HepG2 (cell line): ENCODE data around the gene MLLT1. TPM values are rescaled to one million over a fixed set of nuclear protein-coding genes. Genes with fewer than 3 reads are reported as not detected.
A peak's percentile ranks its signal among the peaks of the same experiment; 100 is the strongest.

ENCODE experiments used
- ARHGAP35 ChIP-seq: sonication (generic); formaldehyde crosslinking; IDR thresholded peaks from 2 replicates; pipeline ENCODE4 v1.9.0; 2022; ENCODE audit warnings: mild to moderate bottlenecking, inconsistent platforms, moderate library complexity, missing genetic modification reagents, borderline replicate concordance
- BRD4 ChIP-seq: sonication (generic); formaldehyde crosslinking; IDR thresholded peaks from 2 replicates; pipeline ENCODE4 v1.4.0; 2020; ENCODE audit warnings: missing genetic modification reagents
- GMEB1 ChIP-seq: sonication (generic); formaldehyde crosslinking; IDR thresholded peaks from 2 replicates; pipeline ENCODE4 v1.5.1; 2020; ENCODE audit warnings: missing genetic modification reagents, mild to moderate bottlenecking, borderline replicate concordance
- HNF1A ChIP-seq, 2 experiments: sonication (generic) in 1 of 2; formaldehyde crosslinking in 1 of 2; IDR thresholded peaks; 2 replicates each; pipeline versions ENCODE4 v1.4.0 to v1.6.1; 2016 to 2020; ENCODE audit warnings: borderline replicate concordance in 1 of 2, low read depth in 1 of 2, mild to moderate bottlenecking in 1 of 2, missing genetic modification reagents in 1 of 2
- HNRNPLL ChIP-seq: fragments of 200-400 bp; formaldehyde crosslinking; IDR thresholded peaks from 2 replicates; pipeline ENCODE4 v1.6.1; 2017; ENCODE audit warnings: mild to moderate bottlenecking, low read depth, low read length; ENCODE audit not compliant: poor library complexity, severe bottlenecking
- KDM5B ChIP-seq: sonication (generic); formaldehyde crosslinking; IDR thresholded peaks from 2 replicates; pipeline ENCODE4 v1.4.0; 2020; ENCODE audit warnings: missing genetic modification reagents, mild to moderate bottlenecking, borderline replicate concordance
- KLF9 ChIP-seq: IDR thresholded peaks from 2 replicates; pipeline ENCODE4 v1.6.1; 2016; ENCODE audit warnings: low read depth
- MEIS1 ChIP-seq: sonication (generic); formaldehyde crosslinking; IDR thresholded peaks from 2 replicates; pipeline ENCODE4 v1.9.0; 2021; ENCODE audit warnings: mild to moderate bottlenecking, missing genetic modification reagents, moderate library complexity, borderline replicate concordance
- MTF1 ChIP-seq: sonication (generic); formaldehyde crosslinking; IDR thresholded peaks from 2 replicates; pipeline ENCODE4 v1.5.0; 2020; ENCODE audit warnings: missing genetic modification reagents
- NCOA2 ChIP-seq: sonication (generic); formaldehyde crosslinking; IDR thresholded peaks from 2 replicates; pipeline ENCODE4 v1.8.0; 2022; ENCODE audit warnings: inconsistent platforms
- POLR2AphosphoS2 ChIP-seq: IDR thresholded peaks from 2 replicates; pipeline ENCODE4 v1.6.1; 2011; ENCODE audit warnings: low read depth, low read length, improper control_type of control experiment
- RNF2 ChIP-seq: fragments of 450-650 bp; conservative IDR thresholded peaks from 2 replicates; pipeline ENCODE4 v1.6.1; 2016; ENCODE audit warnings: low read depth
- SETDB1 ChIP-seq: sonication (generic); formaldehyde crosslinking; IDR thresholded peaks from 2 replicates; pipeline ENCODE4 v1.5.1; 2020; ENCODE audit warnings: missing genetic modification reagents, mild to moderate bottlenecking, borderline replicate concordance
- SNAI1 ChIP-seq: sonication (generic); formaldehyde crosslinking; IDR thresholded peaks from 2 replicates; pipeline ENCODE4 v1.5.0; 2020; ENCODE audit warnings: mild to moderate bottlenecking, missing genetic modification reagents, borderline replicate concordance
- TBX2 ChIP-seq: sonication (generic); formaldehyde crosslinking; IDR thresholded peaks from 2 replicates; pipeline ENCODE4 v1.5.0; 2020; ENCODE audit warnings: missing genetic modification reagents, mild to moderate bottlenecking, borderline replicate concordance
- ZC3H4 ChIP-seq: sonication (generic); formaldehyde crosslinking; IDR thresholded peaks from 2 replicates; pipeline ENCODE4 v1.4.0; 2020; ENCODE audit warnings: missing genetic modification reagents, borderline replicate concordance
- ZFX ChIP-seq: sonication (generic); formaldehyde crosslinking; IDR thresholded peaks from 2 replicates; pipeline ENCODE4 v1.4.0; 2020; ENCODE audit warnings: mild to moderate bottlenecking, low read depth, missing genetic modification reagents, moderate library complexity
- ZNF256 ChIP-seq: sonication (generic); formaldehyde crosslinking; conservative IDR thresholded peaks from 2 replicates; pipeline ENCODE4 v1.4.0; 2020; ENCODE audit warnings: missing genetic modification reagents
- ZNF432 ChIP-seq: sonication (generic); formaldehyde crosslinking; IDR thresholded peaks from 2 replicates; pipeline ENCODE4 v1.5.0; 2020; ENCODE audit warnings: missing genetic modification reagents, mild to moderate bottlenecking, borderline replicate concordance
- ZNF446 ChIP-seq: sonication (generic); formaldehyde crosslinking; IDR thresholded peaks from 2 replicates; pipeline ENCODE4 v1.5.0; 2020; ENCODE audit warnings: mild to moderate bottlenecking, missing genetic modification reagents
- ZNF484 ChIP-seq: sonication (generic); formaldehyde crosslinking; IDR thresholded peaks from 2 replicates; pipeline ENCODE4 v1.5.1; 2020; ENCODE audit warnings: mild to moderate bottlenecking, low read depth, missing genetic modification reagents, borderline replicate concordance
- ZNF772 ChIP-seq: sonication (generic); formaldehyde crosslinking; IDR thresholded peaks from 2 replicates; pipeline ENCODE4 v1.5.0; 2020; ENCODE audit warnings: mild to moderate bottlenecking, missing genetic modification reagents
- ZNF775 ChIP-seq: sonication (generic); formaldehyde crosslinking; IDR thresholded peaks from 2 replicates; pipeline ENCODE4 v1.4.0; 2020; ENCODE audit warnings: missing genetic modification reagents, mild to moderate bottlenecking, moderate library complexity, borderline replicate concordance
- ZNF782 ChIP-seq: sonication (generic); formaldehyde crosslinking; IDR thresholded peaks from 2 replicates; pipeline ENCODE4 v1.4.0; 2020; ENCODE audit warnings: missing genetic modification reagents, mild to moderate bottlenecking, borderline replicate concordance
- polyA plus RNA-seq, 8 experiments: library from polyadenylated mRNA; depleted of rRNA in 3 of 8; stranded (reverse) in 7 of 8; unstranded in 1 of 8; fragments of >200 nt; fragmentation: Illumina TruSeq in 4 of 8; extraction: Trizol in 4 of 8; gene quantifications; 2 replicates each; pipeline versions ENCODE4 v1.2.1 to v1.2.3, GENCODE V29; 2011 to 2016; ENCODE audit warnings: low read depth in 4 of 8, missing spikeins in 1 of 8, mixed read lengths in 1 of 8; ENCODE audit not compliant: insufficient read depth in 1 of 8
- total RNA-seq, 5 experiments: library from RNA; depleted of rRNA; stranded (reverse); fragments of >200 nt; fragmentation: Illumina TruSeq; extraction: Trizol; gene quantifications; 2 replicates each; pipeline ENCODE4 v1.2.3, GENCODE V29; 2016; ENCODE audit warnings: low read depth in 1 of 5

The MLLT1 gene
- total and polyA plus RNA-seq, 2 of the 13 experiments (the other 11 are each of a cell fraction or from before 2014, with no cell fraction given), result 11.7 to 12.2 TPM

- TF ChIP-seq ZFX (CRISPR knock-in tag) (peak; percentile 61; the same call in 1 of the 2 replicates), SNAI1 (CRISPR knock-in tag) (no peak), ZNF782 (CRISPR knock-in tag) (no peak), RNF2 (no peak), MTF1 (CRISPR knock-in tag) (no peak), POLR2AphosphoS2 (no peak), ZNF775 (CRISPR knock-in tag) (no peak), ZC3H4 (CRISPR knock-in tag) (no peak), HNF1A (IDR thresholded peaks at IDR 0.05; ENCODE audit: low read depth) (no peak), HNF1A (CRISPR knock-in tag; IDR thresholded peaks at IDR 0.05; ENCODE audit: borderline replicate concordance) (0 out of 2 replicates have a peak, but pooled peaks have one; percentile 32), KDM5B (CRISPR knock-in tag) (peak; percentile 62; the same call in 1 of the 2 replicates), KLF9 (CRISPR knock-in tag) (no peak), ZNF772 (CRISPR knock-in tag) (no peak), ZNF256 (CRISPR knock-in tag) (no peak), SETDB1 (CRISPR knock-in tag) (no peak), ZNF484 (CRISPR knock-in tag) (no peak), GMEB1 (peak; percentile 35; the same call in 1 of the 2 replicates), ZNF446 (CRISPR knock-in tag) (no peak), ZNF432 (no peak), MEIS1 (CRISPR knock-in tag) (no peak), HNRNPLL (no peak), NCOA2 (CRISPR knock-in tag) (peak; percentile 58), ARHGAP35 (CRISPR knock-in tag) (no peak; the same call in 1 of the 2 replicates), BRD4 (no peak), TBX2 (CRISPR knock-in tag) (peak; percentile 72)
These were observed 5.8 kb downstream of the MLLT1 start (continued) for GRCh38 chr19:6273701-6274601.
